Activated CD8-positive, alpha-beta memory T cell treated with anti-CD3 and anti-CD28 coated beads for 48 hours (primary cell): ENCODE measurements around the gene CDC25A.

Source experiments
- DNase-seq, 3 experiments: peaks; one replicate each; pipeline ENCODE4 v3.0.0-alpha.2; 2020; ENCODE audit warnings: low read depth in 2 of 3, low spot score in 2 of 3

Gene CDC25A

DNA sequence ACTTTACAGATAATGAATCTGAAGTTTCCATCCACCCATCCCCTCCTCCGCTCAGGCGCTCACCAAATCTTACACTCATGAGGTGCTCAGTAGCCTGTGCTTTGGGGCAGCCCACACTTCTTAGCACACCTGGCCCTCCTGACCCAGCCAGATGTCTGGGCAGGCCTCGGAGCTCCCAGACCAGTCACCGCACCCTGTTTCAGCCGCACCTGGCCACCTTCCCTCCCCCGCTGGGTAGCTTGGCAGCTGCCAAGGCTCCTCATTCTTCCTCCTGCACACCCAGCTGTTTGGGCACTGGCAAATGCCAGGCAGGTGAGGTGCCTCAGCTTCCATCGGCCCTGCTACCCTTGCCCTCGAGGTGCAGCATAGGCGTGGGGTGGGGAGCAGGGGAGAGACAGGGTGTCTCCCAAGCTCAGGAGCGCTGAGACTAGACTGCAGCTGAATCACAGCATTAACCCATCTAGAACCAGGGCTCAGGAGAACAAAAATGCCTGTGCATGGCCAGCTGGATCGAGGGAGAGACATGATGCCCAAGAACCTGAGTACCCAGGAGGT lies 45.8 kb downstream of the CDC25A start:
- no peak for DNase-seq

DNA sequence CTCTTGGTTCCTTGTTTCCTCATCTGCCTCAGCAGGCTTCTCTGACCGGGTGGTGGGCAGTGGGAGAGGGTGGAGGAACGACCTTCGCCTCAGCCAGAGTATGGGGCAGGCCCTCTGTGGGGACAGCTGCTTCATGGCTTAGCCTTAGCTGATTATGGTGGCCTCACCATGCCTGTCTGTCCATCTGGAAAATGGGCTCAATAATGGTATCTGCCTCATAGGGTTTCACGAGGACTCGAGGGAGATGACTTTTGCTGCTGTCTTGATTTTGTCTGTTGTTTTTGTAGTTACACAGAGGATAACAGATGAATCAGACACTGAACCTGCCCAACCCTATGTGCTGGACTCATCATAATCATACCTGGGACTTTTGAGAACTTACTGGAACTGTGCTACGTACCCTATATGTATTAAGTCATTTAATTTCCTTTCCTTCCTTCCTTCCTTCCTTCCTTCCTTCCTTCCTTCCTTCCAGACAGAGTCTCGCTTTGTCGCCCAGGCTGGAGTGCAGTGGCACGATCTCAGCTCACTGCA lies 46.5 kb downstream of the CDC25A start:
- DNase-seq, result no peak

DNA sequence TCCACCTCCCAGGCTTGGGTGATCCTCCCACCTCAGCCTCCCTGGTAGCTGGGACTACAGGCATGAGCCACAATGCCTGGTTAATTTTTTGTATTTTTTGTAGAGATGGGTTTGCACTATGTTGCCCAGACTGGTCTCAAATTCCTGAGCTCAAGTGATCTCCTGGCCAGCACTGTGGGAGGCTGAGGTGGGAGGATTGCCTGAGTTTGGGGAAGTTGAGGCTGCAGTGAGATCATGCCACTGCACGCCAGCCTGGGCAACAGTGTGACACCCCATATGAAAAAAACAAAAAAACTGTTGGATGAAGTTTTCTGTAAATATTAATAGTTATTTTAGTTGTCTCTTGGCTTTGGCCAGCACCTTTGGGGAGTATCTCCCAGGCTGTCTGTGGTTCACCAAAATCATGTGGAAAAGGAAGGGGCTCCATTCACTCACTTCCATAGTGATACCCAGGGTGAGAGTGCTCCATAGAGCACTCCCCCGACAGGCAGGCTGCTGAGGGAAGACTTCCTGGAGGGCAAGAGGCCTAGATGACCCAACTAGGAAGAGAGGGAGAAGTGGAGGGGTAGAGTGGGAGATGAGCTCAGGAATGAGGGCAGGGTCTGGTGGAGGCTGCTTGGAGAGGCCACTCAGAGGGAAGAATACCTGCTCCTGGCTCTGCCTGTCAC lies 47.1 kb downstream of the CDC25A start:
- no peak for DNase-seq

DNA sequence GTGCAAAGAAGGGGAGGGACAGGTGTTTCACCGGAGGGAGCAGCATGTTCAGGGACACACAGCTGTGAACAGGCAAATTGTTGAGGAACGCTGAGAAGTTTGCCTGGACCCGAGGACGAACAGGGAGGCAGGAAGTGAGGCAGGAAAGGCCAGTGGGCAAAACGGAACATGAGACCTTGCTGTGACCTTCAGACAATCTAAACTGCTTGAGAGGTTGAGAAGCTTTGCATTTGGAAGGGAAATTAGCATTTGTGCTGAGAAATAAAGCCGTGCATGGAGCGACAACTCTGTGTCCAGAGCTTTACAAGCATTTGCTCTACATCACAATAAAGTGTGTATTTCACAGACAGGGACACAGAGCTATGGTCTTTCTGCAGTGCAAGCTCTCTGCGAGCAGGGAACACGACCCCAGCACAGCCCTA lies 47.9 kb downstream of the CDC25A start:
- no peak for DNase-seq

DNA sequence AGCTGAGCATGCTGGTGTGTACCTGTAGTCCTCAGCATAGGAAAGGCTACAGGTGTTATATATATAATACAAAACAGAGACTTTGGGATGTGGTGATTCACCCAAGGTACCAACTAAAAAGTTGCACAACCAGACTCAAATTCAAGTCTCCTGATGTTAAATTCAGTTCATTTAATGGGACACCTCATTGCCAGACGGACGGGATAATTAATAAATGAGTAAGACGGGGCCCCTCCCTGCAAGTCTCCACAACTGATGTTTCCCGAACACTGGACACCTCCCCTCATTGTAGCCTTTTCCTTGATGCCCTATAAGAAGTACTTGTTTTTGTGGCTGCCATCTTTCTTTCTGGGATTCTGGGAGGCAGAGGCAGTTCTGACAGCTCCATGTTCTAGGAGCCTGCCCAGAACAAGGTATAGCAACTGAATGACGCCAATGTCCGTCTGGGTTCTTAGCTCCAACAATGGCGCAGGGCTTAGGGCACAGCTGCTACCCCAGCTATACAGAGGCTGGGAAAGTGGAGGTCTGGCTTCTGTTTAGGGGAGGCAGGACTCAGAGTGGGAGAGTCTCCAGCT lies 50.7 kb downstream of the CDC25A start:
- no peak for DNase-seq

DNA sequence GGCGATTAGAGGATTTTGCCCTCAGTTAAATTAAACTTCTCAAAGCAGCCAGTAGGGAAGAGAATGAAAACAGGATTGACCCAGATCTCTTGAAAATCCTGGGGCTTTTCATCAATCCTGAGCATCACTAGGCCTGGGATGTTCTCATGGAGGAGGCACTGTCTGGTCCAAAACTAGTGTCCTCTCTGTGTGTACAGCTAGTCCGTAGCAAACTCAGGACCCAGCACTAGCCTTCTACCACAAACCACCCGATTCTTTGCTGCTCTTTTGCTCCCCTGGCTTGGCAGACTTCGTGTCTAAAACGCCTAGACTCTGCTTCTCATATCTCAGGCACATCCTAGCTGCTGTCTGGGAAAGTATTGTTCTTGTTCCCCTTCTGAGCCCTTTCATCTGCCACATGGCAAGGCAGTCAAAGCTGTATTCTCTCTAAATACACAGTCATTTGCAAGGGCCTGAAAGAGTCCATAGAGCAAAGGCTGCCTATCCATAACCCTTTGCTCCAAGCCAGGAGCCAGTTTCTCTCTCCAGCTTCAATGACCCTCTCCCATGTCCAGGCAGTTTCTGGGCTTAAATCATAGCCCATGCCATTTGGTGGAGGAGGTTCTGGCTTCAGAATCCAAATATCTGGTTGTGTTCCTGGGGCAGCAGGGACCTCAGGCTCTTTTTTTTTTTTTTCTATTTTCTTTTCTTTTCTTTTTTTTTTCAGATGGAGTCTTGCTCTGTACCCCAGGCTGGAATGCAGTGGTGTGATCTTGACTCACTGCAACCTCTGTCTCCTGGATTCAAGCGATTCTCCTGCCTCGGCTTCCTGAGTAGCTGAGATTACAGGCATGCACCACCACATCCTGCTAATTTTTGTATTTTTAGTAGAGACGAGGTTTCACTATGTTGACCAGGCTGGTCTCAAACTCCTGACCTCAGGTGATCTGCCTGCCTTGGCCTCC lies 52.4 kb downstream of the CDC25A start:
- DNase-seq, result no peak

DNA sequence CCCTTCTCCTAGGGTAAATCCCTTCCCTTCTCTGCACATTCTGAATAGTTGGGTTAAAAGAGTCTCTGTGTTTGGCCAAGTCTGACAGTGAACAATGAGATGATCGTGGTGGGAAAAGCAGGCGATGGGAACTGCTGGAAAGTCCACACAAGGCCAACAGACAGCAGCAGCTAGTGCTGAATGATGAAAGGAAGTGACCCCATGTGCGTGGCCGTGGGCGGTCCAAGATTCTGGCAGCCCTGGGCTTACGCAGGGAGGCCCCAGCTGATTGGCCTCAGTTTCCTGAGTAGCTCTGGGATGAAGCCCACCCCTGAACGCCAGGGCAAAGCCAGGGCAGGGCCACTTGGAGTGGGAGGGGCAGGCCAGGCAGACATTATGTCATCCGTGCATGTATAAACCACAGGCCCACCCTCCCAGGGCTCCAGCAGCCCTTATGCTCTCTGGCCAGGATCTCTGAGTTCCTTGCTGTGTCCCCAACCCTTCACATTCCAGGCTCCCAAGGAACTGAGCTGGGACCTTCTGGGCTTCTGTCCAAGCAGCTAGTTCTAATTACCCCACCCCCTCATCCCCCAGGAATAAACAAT lies 57.8 kb downstream of the CDC25A start:
- DNase-seq, result no peak

DNA sequence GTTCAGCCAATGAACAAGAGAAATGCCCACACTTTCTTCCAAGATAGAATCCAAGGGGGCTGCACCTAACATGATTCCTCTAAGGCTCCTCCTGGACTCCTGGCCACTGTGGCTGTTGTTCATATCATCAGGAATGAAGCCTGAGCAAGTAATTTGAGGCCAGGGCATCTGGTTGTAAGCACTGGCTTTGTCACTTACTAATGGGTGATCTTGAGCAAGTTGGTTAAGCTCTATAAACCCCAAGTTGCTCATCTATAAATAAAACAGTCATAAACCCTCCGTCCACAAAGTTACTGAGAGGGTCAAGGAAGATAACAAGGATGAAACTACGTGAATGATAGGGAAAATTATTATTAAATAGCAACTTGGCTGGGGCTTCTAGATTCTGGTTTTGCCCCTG lies 58.3 kb downstream of the CDC25A start:
- DNase-seq, result no peak

DNA sequence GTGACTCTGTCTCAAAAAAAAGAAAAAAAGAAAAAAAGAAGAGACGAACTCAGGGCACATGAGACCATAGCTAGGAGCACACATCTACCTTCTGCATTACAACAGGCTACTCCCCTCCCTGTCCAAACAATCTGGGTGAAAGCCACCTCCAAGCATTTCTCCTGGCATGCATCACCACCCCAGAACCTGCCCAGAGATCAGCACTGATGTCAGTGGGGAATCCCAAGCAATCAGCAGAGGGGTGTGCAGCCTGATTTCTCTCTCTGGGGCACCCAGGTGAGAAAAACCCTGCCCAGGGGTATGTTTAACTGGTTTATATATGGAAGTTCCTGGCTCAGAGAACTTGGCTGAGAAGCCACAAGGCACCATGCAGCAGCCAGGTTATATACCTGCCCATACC lies 59.4 kb downstream of the CDC25A start:
- DNase-seq, result no peak

DNA sequence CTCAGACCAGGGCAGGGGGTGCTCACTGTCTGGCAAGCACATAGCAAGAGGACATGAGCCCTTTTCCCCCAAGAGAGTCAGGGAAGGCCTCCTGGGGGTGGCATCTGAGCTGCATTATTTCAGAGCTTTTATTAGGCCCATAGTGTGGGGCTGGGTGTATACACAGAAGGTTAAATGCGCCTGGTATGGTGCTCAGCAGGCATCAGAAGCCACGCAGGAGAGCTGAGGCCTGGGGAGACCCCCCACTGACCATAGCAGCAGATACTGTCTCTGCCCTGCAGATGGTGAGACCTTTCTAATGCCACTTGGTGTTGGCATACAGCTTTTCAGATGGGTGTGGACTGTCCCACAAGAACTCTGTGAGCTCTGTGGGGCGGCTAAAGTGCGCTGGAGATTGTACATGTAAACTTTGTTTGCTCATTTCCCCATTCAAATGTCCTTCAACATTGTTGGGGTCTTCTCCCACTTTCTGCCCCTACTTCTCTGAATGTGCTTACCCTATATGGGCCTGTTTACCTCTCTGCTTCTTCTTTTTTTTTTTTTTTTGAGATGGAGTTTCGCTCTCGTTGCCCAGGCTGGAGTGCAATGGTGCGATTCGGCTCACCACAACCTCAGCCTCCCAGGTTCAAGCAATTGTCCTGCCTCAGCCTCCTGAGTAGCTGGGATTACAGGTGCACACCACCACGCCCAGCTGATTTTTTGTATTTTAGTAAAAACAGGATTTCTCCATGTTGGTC lies 62.2 kb downstream of the CDC25A start:
- no peak for DNase-seq

DNA sequence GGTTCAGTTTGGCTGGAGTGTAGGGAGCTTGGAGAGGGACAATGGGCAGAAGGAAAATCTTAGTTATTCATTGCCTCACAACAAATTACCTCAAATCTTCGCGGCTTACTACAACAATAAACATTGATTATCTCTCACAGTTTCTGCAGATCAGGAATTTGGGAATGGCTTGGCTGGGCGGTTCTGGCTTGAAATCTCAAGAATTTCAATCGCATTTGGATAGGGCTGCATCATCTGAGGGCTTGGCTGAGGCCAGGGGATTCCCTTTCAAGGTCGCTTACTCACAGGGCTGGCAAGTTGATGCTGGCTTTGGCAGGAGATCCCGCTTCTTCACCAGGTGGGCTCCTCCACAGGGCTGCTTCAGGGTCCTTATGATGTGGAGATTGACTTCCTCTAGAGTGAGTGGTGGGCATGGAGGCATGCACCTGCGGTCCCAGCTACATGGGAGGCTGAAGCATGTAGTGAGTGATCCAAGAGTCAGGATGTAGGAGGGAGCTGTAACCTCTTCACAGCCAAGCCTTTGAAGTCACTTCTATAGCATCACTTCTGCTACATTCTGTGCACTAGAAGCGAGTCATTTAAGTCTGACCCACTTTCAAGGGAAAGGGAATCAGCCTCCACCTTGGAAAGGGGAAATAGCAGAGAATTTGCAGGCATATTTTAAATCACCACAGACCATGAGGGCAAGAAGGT lies 63.1 kb downstream of the CDC25A start:
- no peak for DNase-seq

DNA sequence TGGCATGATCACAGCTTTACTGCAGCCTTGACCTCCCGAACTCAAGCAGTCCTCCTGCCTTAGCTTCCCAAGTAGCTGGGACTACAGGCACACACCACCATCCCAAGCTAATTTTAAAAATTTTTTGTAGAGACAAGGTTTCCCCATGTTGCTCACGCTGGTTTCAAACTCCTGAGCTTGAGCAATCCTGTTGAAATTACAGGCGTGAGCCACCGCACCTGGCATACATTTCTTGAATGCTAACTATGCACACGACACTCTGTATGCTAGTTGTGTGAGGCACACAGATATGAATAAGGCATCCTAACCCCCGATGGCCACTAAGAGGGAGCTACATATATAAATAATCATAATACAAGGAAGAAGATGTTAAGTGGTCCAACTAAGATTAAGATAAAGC lies 64.9 kb downstream of the CDC25A start:
- DNase-seq, result no peak

DNA sequence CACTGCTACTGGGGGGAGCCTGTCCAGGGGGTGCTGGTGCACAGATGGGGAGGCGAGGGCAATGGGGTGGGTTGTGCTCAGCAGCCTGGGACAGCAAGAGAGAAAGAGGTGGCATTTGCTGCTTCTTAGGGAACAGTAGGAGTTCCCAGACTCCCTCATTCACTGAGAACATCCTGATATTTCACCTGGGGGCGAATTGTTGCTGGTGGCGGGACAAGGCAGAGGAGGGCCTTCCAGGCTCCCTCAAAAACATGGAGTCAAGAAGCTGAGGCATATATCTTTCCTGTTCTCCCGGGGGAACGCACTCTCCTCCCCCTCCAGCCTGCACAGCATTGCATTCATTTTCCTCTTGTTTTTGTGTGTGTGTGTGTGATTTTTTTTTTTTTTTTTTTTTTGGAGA lies 65.7 kb downstream of the CDC25A start:
- DNase-seq, result no peak

DNA sequence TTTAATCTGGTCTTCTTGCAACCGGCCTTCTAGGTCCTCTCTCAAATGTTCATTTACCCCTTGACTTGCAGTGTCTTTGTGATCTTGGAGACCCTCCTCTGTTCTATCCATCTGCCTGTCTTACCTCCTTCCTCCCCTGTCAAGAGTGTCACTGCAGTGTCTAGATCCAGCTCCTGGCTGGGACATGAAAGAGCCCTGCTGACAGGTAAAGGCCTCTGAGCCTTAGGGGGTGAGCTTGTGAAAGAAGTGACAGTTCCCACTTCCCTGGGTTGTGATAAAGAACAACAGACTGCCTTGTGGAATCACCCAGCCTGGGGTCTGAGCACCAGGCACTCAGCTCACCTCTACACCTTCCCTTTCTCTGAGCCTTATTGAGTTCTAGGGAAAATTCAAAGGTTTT lies 68.0 kb downstream of the CDC25A start:
- DNase-seq, result no peak

DNA sequence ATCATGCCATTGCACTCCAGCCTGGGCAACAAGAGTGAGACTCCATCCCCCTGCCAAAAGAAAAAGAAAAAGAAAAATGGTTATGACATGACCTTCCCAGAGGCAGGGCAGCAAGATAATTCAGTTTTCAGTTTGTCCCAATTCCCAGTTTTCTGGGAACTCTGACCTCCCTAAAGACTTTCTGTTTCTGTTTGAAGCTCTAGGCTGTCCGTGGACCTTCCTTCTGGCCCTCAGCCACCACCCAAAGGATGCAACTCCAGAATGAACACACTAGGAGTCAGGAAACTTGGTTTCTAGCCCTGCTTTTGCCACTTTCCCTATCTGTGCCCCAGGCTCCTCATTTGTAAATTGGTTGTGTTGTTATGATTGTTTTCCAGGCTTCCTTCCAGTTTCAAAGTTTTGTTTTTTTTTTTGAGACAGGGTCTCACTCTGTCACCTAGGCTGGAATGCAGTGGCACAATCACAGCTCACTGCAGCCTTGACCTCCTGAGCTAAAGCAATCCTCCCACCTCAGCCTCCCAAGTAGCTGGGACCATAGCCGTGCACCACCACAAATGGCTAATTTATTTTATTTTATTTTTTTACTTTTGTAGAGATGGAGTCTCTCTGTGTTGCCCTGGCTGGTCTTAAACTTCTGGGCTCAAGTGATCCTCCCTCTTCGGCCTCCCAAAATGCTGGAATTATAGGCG lies 68.6 kb downstream of the CDC25A start:
- no peak for DNase-seq

DNA sequence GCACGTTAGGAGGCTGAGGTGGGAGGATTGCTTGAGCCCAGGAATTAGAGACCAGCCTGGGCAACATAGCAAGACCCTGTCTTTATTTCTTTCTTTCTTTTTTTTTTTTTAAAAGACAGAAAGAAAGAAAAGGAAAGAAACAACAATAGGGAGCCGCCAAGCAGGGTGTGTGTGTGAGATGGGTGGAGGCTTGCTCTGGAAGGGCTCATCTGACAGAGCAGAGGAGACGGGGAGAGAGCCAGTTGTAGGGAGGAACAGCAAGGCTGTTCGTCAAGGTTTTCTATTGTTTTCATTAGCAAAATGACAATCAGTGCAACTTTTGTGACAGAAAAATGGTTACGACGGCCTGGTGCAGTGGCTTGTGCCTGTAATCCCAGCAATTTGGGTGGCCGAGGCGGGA lies 69.3 kb downstream of the CDC25A start:
- DNase-seq, result no peak

DNA sequence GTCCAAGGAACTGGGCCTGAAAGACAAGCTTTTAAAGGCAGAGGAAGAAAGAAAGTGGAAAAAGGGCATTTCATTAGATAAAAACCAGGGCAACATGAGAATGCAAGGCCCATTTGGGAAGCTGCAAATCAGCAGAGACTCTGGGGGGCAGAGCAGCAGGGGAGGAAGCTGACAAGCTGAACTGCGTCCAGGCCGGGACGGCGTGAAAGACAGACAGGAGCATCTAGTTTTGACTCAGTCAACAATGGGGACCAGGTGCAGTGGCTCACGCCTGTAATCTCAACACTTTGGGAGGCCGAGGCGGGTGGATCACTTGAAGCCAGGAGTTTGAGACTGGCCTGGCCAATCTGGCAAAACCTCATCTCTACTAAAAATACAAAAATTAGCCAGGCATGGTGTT lies 69.9 kb downstream of the CDC25A start:
- DNase-seq, result no peak

DNA sequence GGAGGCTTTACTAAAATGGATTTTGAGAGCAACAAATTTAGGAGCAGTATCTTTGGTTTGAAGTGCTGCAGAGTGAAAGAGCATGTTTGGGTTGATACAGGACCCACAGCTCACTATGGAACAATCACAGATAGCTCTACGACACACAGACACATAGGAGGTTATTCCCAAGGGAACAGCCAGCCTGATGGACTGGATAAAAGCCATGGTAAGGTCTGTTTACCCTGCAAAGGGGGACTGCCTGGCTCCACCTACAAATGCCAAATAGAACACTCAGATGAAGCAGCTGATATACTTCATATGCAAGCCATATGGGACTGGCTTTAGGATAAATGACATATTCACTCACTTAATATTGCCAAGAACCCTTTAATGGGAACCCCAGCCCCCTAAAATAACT lies 75.4 kb downstream of the CDC25A start:
- no peak for DNase-seq

DNA sequence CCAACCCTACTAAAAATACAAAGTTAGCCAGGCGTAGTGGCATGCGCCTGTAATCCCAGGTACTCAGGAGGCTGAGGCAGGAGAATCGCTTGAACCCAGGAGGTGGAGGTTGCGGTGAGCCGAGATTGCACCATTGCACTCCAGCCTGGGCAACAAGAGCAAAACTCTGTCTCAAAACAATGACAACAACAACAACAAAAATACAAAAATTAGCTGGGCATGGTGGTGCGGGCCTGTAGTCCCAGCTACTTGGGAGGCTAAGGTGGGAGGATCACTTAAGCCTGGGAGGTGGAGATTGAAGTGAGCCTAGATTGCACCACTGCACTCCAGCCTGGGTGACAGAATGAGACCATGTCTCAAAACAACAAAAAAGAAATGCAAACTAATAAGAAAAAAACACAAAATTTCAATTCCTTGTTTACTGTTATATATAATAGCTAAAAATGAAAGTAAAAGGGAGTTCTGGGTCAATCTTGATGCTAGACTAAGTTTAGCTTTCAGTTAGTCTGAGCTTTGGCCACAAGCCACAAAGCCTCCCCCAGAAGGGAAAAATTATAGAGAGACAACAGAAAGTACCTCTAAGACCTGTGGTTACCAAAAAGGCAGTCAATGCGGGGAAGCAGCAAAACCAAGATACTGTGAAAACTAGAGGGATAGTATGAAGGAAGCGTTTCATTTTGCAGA lies 76.0 kb downstream of the CDC25A start:
- DNase-seq, result peak in 2 of 3 experiments; percentile 4
